Fibroblast of lung (primary cell): ENCODE data around the gene MESD. TPM values are rescaled to one million over a fixed set of nuclear protein-coding genes. Genes with fewer than 3 reads are reported as not detected.
"Not testable (repeated sequence)": the region's sequence is repeated elsewhere in the genome, so short reads cannot be mapped to it uniquely, and the experiment has no call there.

ENCODE experiments used
- DNase-seq, 2 donors: peaks; one replicate each; pipeline versions ENCODE4 v3.0.0 to v3.0.0-alpha.2; 2010; ENCODE audit warnings: low read depth in 2 of 2
- H2AFZ ChIP-seq: 2 replicates; pipeline ENCODE4 v1.5.1; 2012; ENCODE audit warnings: low read length, control low read depth, inconsistent platforms
- H3K27ac ChIP-seq: 2 replicates; pipeline ENCODE4 v1.5.1; 2011; ENCODE audit warnings: low read length, control low read depth; ENCODE audit not compliant: insufficient read depth
- H3K27me3 ChIP-seq: 2 replicates; pipeline ENCODE4 v1.5.1; 2011; ENCODE audit warnings: mild to moderate bottlenecking, low read length; ENCODE audit not compliant: control insufficient read depth, insufficient read depth
- H3K36me3 ChIP-seq: 2 replicates; pipeline ENCODE4 v1.5.1; 2011; ENCODE audit warnings: low read length; ENCODE audit not compliant: control insufficient read depth, insufficient read depth
- H3K4me1 ChIP-seq: 2 replicates; pipeline ENCODE4 v1.5.1; 2011; ENCODE audit warnings: low read length; ENCODE audit not compliant: control insufficient read depth, insufficient read depth; ENCODE audit errors: extremely low read depth
- H3K4me2 ChIP-seq: 2 replicates; pipeline ENCODE4 v1.5.1; 2011; ENCODE audit warnings: low read length, control low read depth; ENCODE audit not compliant: insufficient read depth; ENCODE audit errors: extremely low read depth
- H3K4me3 ChIP-seq, 4 experiments: fragments of 200-600 bp in 1 of 4; sonication (generic) in 1 of 4; replicated peaks in 1 of 4; 2 replicates each; pipeline ENCODE4 v1.5.1; 2011 to 2016; ENCODE audit warnings: low read length in 4 of 4, low read depth in 3 of 4, mild to moderate bottlenecking in 3 of 4, control low read depth in 2 of 4, inconsistent platforms in 1 of 4, mixed read lengths in 1 of 4; ENCODE audit not compliant: insufficient read depth in 1 of 4; ENCODE audit errors: control extremely low read depth in 1 of 4
- H3K79me2 ChIP-seq: 2 replicates; pipeline ENCODE4 v1.5.1; 2012; ENCODE audit warnings: mild to moderate bottlenecking, low read length, inconsistent platforms; ENCODE audit not compliant: control insufficient read depth, insufficient read depth
- H3K9ac ChIP-seq: 2 replicates; pipeline ENCODE4 v1.5.1; 2011; ENCODE audit warnings: mild to moderate bottlenecking, low read length, control low read depth; ENCODE audit not compliant: insufficient read depth
- H3K9me3 ChIP-seq: 2 replicates; pipeline ENCODE4 v1.5.1; 2012; ENCODE audit warnings: low read depth, low read length; ENCODE audit not compliant: control insufficient read depth, insufficient read depth
- H4K20me1 ChIP-seq: 2 replicates; pipeline ENCODE4 v1.5.1; 2011; ENCODE audit warnings: low read length; ENCODE audit not compliant: control insufficient read depth, insufficient read depth; ENCODE audit errors: extremely low read depth
- CTCF ChIP-seq, 2 donors: IDR thresholded peaks in 1 of 2; conservative IDR thresholded peaks in 1 of 2; 1 replicate in 1 of 2; 2 replicates in 1 of 2; pipeline ENCODE4 v1.5.1; 2011 to 2012; ENCODE audit warnings: low read length in 2 of 2, control low read depth in 1 of 2, inconsistent platforms in 1 of 2, low read depth in 1 of 2, mild to moderate bottlenecking in 1 of 2
- EZH2 ChIP-seq: IDR thresholded peaks from 2 replicates; pipeline ENCODE4 v1.5.1; 2012; ENCODE audit warnings: low read length, control low read depth, mild to moderate bottlenecking; ENCODE audit errors: missing control alignments
- polyA plus RNA-seq, 2 donors: library from polyadenylated mRNA; depleted of rRNA in 1 of 2; stranded (reverse) in 1 of 2; unstranded in 1 of 2; fragments of >200 nt; gene quantifications; 2 replicates each; pipeline ENCODE4 v1.2.1, GENCODE V29; 2011 to 2012; ENCODE audit warnings: missing spikeins in 1 of 2
- total RNA-seq: library from RNA; depleted of rRNA; stranded (reverse); fragments of >200 nt; gene quantifications from 2 replicates; pipeline ENCODE4 v1.2.1, GENCODE V29; 2014

The MESD gene
- total and polyA plus RNA-seq, 2 donors (not counting 1 experiment from before 2014, with no cell fraction given) = 21.3 to 26.0 TPM

- Histone ChIP-seq H3K4me1 (peaks cover 3% of the 10 kb centered on the region), H4K20me1 (no peaks in the 10 kb centered on the region), H3K36me3 (no peaks in the 10 kb centered on the region), H3K27me3 (no peaks in the 10 kb centered on the region), H3K4me2 (no peak overlapping the region), H3K4me3 (no peak overlapping the region), H3K9ac (no peak overlapping the region), H3K9me3 (no peaks in the 10 kb centered on the region), H3K79me2 (no peaks in the 10 kb centered on the region), H3K27ac (no peak overlapping the region), H2AFZ (no peak overlapping the region)
- TF ChIP-seq CTCF (conservative IDR thresholded peaks at IDR 0.05 in 1 of 2, IDR thresholded peaks at IDR 0.05 in 1 of 2; ENCODE audit: low read depth in 1 of 2, low read length in 2 of 2) (no peak), EZH2 (no peak)
- DNase-seq = no peak
These were observed 23.0 kb downstream of the MESD start for GRCh38 chr15:80966431-80967197.

GRCh38 chr15:80965454-80965853 is 24.2 kb downstream of the MESD start:
- not testable (repeated sequence) for H4K20me1 ChIP-seq, H3K4me2 ChIP-seq, H3K9ac ChIP-seq, H3K4me1 ChIP-seq, H3K9me3 ChIP-seq, H3K27me3 ChIP-seq, H3K4me3 ChIP-seq, DNase-seq, H3K36me3 ChIP-seq, H2AFZ ChIP-seq, H3K79me2 ChIP-seq, H3K27ac ChIP-seq

- no peak for DNase-seq
- Histone ChIP-seq H2AFZ (no peak overlapping the region), H3K9ac (no peak overlapping the region), H3K9me3 (no peaks in the 10 kb centered on the region), H3K27me3 (no peaks in the 10 kb centered on the region), H3K4me3 (no peak overlapping the region), H3K27ac (no peak overlapping the region), H3K36me3 (no peaks in the 10 kb centered on the region), H3K4me1 (peaks cover 2% of the 10 kb centered on the region), H3K4me2 (no peak overlapping the region), H3K79me2 (no peaks in the 10 kb centered on the region), H4K20me1 (no peaks in the 10 kb centered on the region)
- TF ChIP-seq CTCF (conservative IDR thresholded peaks at IDR 0.05 in 1 of 2, IDR thresholded peaks at IDR 0.05 in 1 of 2; ENCODE audit: low read depth in 1 of 2, low read length in 2 of 2) = no peak
- TF ChIP-seq EZH2 = no peak
These were observed 30.7 kb downstream of the MESD start for GRCh38 chr15:80958818-80959495.
